Glomerular visceral epithelial cell (primary cell): ENCODE results near the gene SELENON.

ENCODE experiments used
- DNase-seq: peaks from one replicate; pipeline ENCODE4 v3.0.0-alpha.2; 2016; ENCODE audit errors: extremely low spot score

The SELENON gene

DNA sequence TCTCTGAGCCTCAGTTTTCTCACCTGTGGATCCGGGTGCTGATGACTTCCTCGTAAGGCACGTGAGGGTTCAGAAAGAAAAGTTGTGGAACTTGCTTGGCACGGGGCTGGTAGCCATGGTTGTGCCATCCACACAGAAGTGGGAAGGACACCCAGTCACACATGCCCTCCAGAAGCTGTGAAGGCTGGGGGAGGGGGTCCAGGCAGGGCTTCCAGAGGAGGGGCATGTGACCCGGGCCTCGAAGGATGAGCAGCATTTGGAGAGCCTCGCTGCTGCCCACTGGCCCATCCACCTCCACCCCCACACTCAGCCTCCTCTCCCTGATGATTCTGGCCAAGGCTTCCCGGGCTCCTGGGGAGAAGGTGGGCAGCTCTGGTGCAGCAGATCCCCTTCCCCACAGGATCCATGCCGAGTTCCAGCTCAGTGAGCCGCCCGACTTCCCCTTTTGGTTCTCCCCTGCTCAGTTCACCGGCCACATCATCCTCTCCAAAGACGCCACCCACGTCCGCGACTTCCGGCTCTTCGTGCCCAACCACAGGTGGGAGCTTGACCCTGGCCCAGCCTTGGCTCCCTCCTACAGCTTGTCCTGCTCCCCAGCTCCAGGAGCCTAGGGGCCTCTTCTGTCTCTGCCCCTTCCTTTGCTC lies 9.4 kb downstream of the SELENON start:
- DNase-seq: no peak

DNA sequence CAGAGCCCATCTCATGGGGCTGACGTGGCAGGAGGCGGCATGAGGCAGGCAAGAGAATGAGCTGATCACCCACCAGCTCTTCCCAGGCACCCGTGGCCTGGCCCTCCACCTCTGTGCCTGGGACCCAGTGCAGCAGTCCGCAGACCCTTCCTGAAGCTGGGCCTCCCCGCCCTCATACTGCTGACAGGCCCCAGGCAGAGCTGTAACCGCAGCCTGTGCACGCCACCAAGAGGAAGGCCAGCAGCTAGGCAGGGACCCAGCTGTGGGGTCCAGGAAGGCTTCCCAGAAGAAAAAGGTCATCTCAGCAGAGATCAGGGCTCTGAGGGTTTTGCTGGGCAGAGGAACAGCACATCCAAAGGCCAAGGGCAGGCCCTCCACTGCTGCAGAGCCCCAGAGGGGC lies 9.9 kb downstream of the SELENON start:
- no peak for DNase-seq

DNA sequence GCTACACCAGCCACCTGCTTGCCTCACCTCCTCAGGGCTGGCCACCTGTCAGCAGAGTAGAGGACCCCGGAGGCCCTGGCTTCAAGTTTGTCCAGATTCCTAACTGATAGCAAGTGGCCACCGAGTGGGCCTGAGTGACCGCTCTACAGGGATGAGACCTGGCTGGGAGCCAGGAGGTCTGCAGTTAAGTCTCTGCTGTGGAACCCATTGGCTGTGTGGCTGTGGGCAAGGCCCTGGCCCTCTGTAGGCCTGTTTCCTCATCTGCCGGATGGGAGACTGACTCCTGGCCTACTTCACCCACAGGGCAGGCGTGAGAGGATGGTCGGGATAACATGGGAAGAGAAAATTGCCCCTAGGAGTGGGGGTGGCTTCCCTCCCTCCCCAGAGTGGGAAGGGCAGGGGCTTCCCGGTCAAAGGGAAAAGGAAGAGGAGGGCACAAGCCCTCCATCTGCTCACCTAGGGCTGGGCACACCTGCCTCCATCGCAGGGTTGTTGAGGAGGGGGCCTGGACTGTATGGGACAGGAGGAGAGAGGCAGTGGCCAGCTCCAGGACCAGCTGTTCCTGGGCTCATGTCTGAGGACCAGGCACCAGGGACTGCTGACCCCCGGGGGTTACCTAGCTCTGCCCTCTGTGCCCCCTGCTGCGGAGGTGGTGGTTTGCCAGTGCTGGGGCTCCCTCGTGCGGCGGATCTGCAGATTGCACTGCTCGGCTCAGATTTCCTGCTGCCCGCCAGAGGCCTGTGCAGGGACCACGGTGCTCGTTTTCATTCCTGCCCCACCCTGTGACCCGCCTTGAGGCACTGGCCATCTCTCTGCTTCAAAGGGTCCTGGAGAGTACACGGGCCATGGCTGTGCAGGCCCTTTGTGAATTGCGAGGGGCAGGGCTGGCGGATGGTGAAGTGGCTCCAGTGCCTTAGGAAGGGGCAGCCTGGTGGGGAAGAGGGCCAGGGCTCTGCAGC lies 10.6 kb downstream of the SELENON start:
- peak; percentile 56 for DNase-seq

- DNase-seq: no peak
Observed at GRCh38 chr1:25811384-25812082, 11.5 kb downstream of the SELENON start.

DNA sequence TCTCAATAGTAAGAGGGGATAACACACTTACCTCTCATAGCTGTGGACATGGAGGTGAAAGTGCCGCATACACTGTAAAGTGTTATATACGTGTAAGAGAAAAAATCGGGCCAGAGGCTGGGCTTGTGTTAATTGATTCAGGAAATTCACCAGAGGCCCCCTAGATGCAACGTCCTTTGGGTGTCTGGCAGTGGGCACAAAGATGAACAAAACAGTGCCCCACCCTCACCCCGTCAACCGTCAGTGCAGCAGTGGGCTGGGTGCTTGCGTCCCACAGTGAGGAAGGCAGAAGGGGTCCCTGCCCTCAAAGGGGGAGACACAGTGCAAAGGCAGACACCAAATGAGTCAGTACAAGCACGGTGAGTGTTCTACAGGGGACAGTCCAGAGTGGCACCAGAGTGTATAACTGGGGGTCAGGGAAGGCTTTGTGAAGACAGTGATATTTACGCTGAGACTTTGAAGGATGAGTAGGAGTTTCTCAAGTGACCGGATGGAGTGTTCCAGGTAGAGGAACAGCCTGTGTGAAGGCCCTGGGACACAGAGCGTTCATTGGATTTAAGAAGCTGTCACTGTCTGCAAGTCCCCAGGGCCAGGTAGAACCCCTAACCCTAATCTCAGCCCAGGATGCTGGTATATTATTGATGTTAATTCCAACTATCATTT lies 13.2 kb downstream of the SELENON start:
- no peak for DNase-seq

DNA sequence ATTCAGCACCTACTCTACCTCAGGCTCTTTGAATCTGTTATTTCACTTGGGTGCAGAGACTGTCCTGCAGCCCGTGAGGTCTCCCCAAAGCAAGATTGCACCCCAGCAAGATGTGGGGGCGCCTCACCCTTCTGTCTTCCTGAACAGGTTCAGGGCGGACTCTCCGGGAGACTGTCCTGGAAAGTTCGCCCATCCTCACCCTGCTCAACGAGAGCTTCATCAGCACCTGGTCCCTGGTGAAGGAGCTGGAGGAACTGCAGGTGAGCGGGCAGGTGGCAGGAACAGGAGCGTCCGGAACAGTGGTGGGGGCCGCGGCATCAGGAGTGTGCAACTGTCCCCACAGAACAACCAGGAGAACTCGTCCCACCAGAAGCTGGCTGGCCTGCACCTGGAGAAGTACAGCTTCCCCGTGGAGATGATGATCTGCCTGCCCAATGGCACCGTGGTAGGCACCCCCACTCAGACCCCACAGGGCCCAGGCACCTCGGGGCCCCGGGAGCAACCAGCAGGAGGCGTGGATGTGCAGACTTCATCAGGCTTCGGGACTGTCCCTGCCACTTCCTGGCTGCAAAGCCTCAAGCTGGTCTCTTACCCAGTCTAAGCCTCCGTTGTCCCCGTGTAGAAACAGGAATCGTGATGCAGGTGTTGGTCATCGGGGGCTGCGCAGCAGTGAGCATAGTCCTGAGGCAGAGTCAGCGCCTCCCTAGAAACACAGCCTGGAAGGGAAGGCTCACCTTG lies 13.9 kb downstream of the SELENON start:
- DNase-seq: no peak

- no peak for DNase-seq
Observed at GRCh38 chr1:25814549-25815087, 14.6 kb downstream of the SELENON start.

DNA sequence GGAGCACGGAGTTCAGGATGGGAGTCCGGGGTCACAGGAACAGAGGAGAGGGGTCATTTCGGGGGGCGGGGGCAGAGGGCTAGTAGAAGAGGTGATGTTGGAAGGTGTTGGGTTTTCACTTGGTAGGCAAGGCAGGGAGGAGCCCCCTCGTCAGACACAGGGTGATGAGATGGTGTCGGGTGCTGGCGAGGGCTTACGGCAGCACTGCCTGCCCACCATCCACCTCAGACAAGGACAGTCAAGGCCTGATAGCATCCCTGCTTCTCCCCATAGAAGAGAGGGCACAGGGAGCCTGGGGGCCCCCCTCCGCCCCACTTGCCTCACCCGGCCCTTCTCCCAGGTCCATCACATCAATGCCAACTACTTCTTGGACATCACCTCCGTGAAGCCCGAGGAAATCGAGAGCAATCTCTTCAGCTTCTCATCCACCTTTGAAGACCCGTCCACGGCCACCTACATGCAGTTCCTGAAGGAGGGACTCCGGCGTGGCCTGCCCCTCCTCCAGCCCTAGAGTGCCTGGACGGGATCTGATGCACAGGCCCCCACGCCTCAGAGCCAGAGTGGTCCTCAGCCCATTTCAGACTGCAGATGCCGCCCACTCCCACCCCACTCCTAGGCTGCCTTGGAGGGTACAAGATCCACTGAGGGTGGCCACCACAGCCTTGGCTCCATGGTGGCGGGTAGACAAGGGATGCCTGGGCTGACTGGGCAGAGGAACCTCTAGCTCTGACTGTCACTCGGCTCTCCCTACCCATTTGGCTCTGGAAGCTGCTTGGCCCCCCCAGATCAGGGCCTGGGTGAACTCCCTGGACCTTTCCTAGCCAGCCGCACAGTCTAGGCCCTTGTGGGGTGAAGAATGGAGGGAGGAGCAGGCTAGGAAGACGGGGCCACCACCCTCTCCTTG lies 15.5 kb downstream of the SELENON start:
- DNase-seq: no peak

GRCh38 chr1:25816112-25816718 lies 16.2 kb downstream of the SELENON start:
- DNase-seq: no peak

GRCh38 chr1:25817840-25818501 lies 18.0 kb downstream of the SELENON start:
- DNase-seq: no peak

DNA sequence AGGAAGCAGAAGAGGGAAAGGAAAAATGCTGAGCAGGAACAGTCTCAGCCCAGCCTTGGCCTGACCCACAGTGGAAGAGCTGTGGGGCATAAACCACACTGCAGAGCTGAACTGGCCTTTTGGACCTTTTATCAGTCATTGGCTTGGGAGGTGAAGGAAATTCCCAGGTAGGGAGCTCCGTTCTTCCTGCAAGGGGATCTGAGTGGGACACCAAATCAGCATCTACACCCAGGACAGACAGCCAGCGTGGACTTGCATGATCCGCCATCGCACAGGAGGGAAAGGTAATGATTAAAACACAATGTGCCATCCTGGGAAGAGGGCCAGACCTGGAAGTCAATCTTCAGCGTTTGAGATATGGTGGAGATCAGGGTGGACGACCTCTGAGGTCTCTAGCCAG lies 18.6 kb downstream of the SELENON start:
- no peak for DNase-seq

GRCh38 chr1:25819491-25820246 lies 19.7 kb downstream of the SELENON start, which contains the start of gene MTFR1L:
Gene MTFR1L (plus strand): TSS chr1:25819954. CDS start chr1:25823105, 3,151 bp downstream.
- peak; percentile 89 for DNase-seq

GRCh38 chr1:25820247-25821111 lies 20.5 kb downstream of the SELENON start:
- DNase-seq: peak; percentile 57

- DNase-seq: no peak
Observed at GRCh38 chr1:25821112-25821476, 21.1 kb downstream of the SELENON start.

DNA sequence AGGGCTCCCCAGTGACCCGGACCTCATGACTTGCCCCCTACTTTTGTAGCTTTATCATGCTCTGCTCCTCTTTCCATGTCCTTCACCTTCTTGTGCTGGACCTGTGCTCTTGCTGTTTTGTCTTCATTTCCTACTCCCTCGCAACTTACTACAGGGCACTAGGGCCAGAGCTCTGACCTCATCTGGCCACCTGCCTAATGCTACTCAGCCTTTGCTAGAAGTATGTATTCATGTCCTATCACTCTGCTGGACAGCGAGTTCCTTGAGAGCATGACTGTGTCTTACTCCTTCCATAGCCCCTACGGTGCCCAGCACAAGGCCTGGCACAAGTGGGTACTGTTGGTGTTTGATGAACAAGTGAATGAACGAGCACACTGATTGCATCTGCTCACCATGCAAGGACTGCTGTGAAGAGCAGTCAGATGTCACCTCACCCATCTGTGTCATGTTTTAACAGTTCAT lies 21.7 kb downstream of the SELENON start:
- DNase-seq: peak; percentile 43

DNA sequence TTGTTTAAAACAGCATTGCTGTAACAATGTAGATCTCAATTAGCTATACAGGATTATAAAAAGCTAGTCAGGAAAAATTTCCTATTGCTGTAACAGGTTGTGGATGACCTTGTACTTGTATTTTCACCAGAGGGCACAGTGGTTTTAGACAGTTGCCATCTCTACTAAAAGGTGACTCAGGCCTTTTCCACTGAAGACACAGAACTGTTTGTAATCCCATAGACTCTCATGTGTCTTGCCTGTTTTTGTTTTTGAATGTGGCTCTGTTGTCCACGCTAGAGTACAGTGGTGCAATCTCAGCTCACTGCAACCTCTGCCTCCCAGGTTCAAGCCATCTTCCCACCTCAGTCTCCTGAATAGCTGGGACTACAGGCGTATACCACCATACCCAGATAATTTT lies 25.6 kb downstream of the SELENON start:
- no peak for DNase-seq

DNA sequence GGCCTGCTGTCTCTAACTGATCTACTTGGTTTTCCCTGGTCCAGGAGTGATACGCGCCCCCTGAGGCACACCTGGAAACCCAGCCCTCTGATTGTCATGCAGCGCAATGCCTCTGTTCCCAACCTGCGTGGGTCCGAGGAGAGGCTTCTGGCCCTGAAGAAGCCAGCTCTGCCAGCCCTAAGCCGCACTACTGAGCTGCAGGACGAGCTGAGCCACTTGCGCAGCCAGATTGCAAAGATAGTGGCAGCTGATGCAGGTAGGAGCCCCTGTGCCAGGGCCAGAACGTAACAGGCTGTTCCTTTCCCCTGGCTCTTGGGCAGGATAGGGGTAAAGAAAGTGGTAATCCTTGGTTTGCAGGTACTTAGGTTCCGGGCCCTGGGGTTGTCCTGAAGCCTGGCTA lies 26.6 kb downstream of the SELENON start:
- DNase-seq: no peak
